GM23338 (cell line): ENCODE results near the gene OTUB2. TPM values are rescaled to one million over a fixed set of nuclear protein-coding genes. Genes with fewer than 3 reads are reported as not detected.

Experiments
- ATAC-seq: fragments of 200-7000 bp; cut with Tn5 transposase; 3 replicates; pipeline ENCODE4 v1.9.1; 2020
- DNase-seq: peaks from one replicate; pipeline ENCODE4 v3.0.0-alpha.2; 2015; ENCODE audit warnings: low spot score
- H2AFZ ChIP-seq: fragments of 200-600 bp; sonication (generic); 2 replicates; pipeline ENCODE4 v1.8.0; 2016; ENCODE audit warnings: antibody characterized with exemption, mild to moderate bottlenecking, moderate library complexity
- H3F3A ChIP-seq: fragments of 200-600 bp; sonication (generic); replicated peaks from 2 replicates; pipeline ENCODE4 v1.8.0; 2017; ENCODE audit warnings: antibody characterized with exemption, mixed run types, low read depth
- H3K27ac ChIP-seq: fragments of 200-600 bp; sonication (generic); 2 replicates; pipeline ENCODE4 v1.6.1; 2016; ENCODE audit warnings: low read depth
- H3K27me3 ChIP-seq: fragments of 200-600 bp; sonication (generic); 2 replicates; pipeline ENCODE4 v1.8.0; 2016; ENCODE audit warnings: mild to moderate bottlenecking, mixed run types, moderate library complexity; ENCODE audit not compliant: insufficient read depth
- H3K36me3 ChIP-seq: fragments of 200-600 bp; sonication (generic); 2 replicates; pipeline ENCODE4 v1.8.0; 2016; ENCODE audit warnings: mild to moderate bottlenecking; ENCODE audit not compliant: insufficient read depth
- H3K4me1 ChIP-seq: fragments of 200-600 bp; sonication (generic); 2 replicates; pipeline ENCODE4 v1.8.0; 2016; ENCODE audit warnings: mild to moderate bottlenecking, moderate library complexity; ENCODE audit not compliant: insufficient read depth
- H3K4me2 ChIP-seq: fragments of 200-600 bp; sonication (generic); 2 replicates; pipeline ENCODE4 v1.7.1; 2017; ENCODE audit warnings: mixed run types
- H3K4me3 ChIP-seq: fragments of 200-600 bp; sonication (generic); 2 replicates; pipeline ENCODE4 v1.6.1; 2016; ENCODE audit warnings: mixed run types
- H3K79me2 ChIP-seq: fragments of 200-600 bp; sonication (generic); replicated peaks from 2 replicates; pipeline ENCODE4 v1.8.0; 2017; ENCODE audit warnings: mild to moderate bottlenecking; ENCODE audit not compliant: insufficient read depth
- H3K9me2 ChIP-seq: fragments of 200-600 bp; sonication (generic); 2 replicates; pipeline ENCODE4 v1.8.0; 2017; ENCODE audit not compliant: insufficient read depth
- H4K20me1 ChIP-seq: fragments of 200-600 bp; sonication (generic); replicated peaks from 2 replicates; pipeline ENCODE4 v1.8.0; 2017; ENCODE audit warnings: mild to moderate bottlenecking; ENCODE audit not compliant: insufficient read depth
- H3K27ac Mint-ChIP-seq: 2 replicates; pipeline ENCODE4 v1.8.0; 2020; ENCODE audit warnings: inconsistent platforms, mild to moderate bottlenecking, moderate library complexity, mixed read lengths
- H3K27me3 Mint-ChIP-seq: 3 replicates; pipeline ENCODE4 v1.8.0; 2022; ENCODE audit warnings: low read depth, mild to moderate bottlenecking, moderate library complexity, mixed read lengths, inconsistent platforms; ENCODE audit not compliant: insufficient read depth, poor library complexity
- H3K36me3 Mint-ChIP-seq: 3 replicates; pipeline ENCODE4 v1.8.0; 2021; ENCODE audit warnings: low read depth, mild to moderate bottlenecking, inconsistent platforms, moderate library complexity, mixed read lengths
- H3K4me1 Mint-ChIP-seq: 3 replicates; pipeline ENCODE4 v1.8.0; 2020; ENCODE audit warnings: mild to moderate bottlenecking, inconsistent platforms, mixed read lengths
- H3K4me3 Mint-ChIP-seq: 3 replicates; pipeline ENCODE4 v1.8.0; 2021; ENCODE audit warnings: moderate library complexity, mild to moderate bottlenecking, inconsistent platforms, mixed read lengths
- H3K9me3 Mint-ChIP-seq: 3 replicates; pipeline ENCODE4 v1.8.0; 2020; ENCODE audit warnings: moderate library complexity, mild to moderate bottlenecking, inconsistent platforms, mixed read lengths
- CREB1 ChIP-seq: fragments of 250-450 bp; sonication (Bioruptor Pico); IDR thresholded peaks from 2 replicates; pipeline ENCODE4 v1.5.0; 2020; ENCODE audit warnings: low read depth, mild to moderate bottlenecking, moderate library complexity
- EZH2 ChIP-seq: fragments of 200-600 bp; sonication (generic); IDR thresholded peaks from one replicate; pipeline ENCODE4 v1.8.0; 2017; ENCODE audit warnings: antibody characterized with exemption, mild to moderate bottlenecking, low read depth; ENCODE audit not compliant: unreplicated experiment
- EZH2phosphoT487 ChIP-seq: fragments of 200-600 bp; sonication (generic); IDR thresholded peaks from one replicate; pipeline ENCODE4 v1.8.1; 2018; ENCODE audit warnings: antibody characterized with exemption; ENCODE audit not compliant: unreplicated experiment
- JUNB ChIP-seq: IDR thresholded peaks from one replicate; pipeline ENCODE4 v1.6.1; 2016; ENCODE audit warnings: antibody characterized with exemption; ENCODE audit not compliant: unreplicated experiment
- NANOG ChIP-seq: IDR thresholded peaks from 2 replicates; pipeline ENCODE4 v1.6.1; 2016; ENCODE audit warnings: antibody characterized with exemption, borderline replicate concordance
- POLR2AphosphoS5 ChIP-seq: IDR thresholded peaks from 2 replicates; pipeline ENCODE4 v1.6.1; 2016; ENCODE audit warnings: antibody characterized with exemption, low read depth
- STAT1 ChIP-seq: IDR thresholded peaks from one replicate; pipeline ENCODE4 v1.6.1; 2016; ENCODE audit warnings: antibody characterized with exemption; ENCODE audit not compliant: unreplicated experiment
- ZNF114 ChIP-seq: fragments of 250-450 bp; sonication (Bioruptor Pico); IDR thresholded peaks from 2 replicates; pipeline ENCODE4 v1.5.0; 2020; ENCODE audit warnings: mild to moderate bottlenecking, moderate library complexity
- ZNF331 ChIP-seq: fragments of 250-450 bp; sonication (Bioruptor Pico); IDR thresholded peaks from 2 replicates; pipeline ENCODE4 v1.5.0; 2020; ENCODE audit warnings: low read depth, mild to moderate bottlenecking, moderate library complexity
- polyA plus RNA-seq: library from polyadenylated mRNA; unstranded; fragments of >200 nt; fragmentation: Nextera tagmentation; extraction: Ambion mirVana; gene quantifications from 2 replicates; pipeline ENCODE4 v1.2.1, GENCODE V29; 2016
- total RNA-seq: library from RNA; depleted of rRNA; stranded (reverse); fragments of >200 nt; shearing (Covaris generic); gene quantifications from 2 replicates; pipeline ENCODE4 v1.2.3, GENCODE V29; 2014
- TF ChIP-seq, protein P1 (sequence below), 2 experiments: fragments of 200-600 bp in 1 of 2; sonication (generic) in 1 of 2; conservative IDR thresholded peaks; 2 replicates each; pipeline versions ENCODE4 v1.5.1 to v1.6.1; 2016 to 2017; ENCODE audit warnings: antibody characterized with exemption in 2 of 2, low read depth in 2 of 2, mild to moderate bottlenecking in 2 of 2, moderate library complexity in 1 of 2
- TF ChIP-seq, protein P2 (sequence below): IDR thresholded peaks from one replicate; pipeline ENCODE4 v1.6.1; 2018; ENCODE audit warnings: antibody characterized with exemption; ENCODE audit not compliant: unreplicated experiment
- TF ChIP-seq, protein P3 (sequence below): IDR thresholded peaks from 2 replicates; pipeline ENCODE4 v1.6.1; 2016; ENCODE audit warnings: antibody characterized with exemption
- TF ChIP-seq, protein P4 (sequence below): fragments of 250-450 bp; sonication (Bioruptor Pico); IDR thresholded peaks from 2 replicates; pipeline ENCODE4 v1.5.0; 2020; ENCODE audit warnings: mild to moderate bottlenecking, moderate library complexity

Gene OTUB2
- total and polyA plus RNA-seq, 2 experiments from 2014 or later: 2.1 to 4.1 TPM

DNA sequence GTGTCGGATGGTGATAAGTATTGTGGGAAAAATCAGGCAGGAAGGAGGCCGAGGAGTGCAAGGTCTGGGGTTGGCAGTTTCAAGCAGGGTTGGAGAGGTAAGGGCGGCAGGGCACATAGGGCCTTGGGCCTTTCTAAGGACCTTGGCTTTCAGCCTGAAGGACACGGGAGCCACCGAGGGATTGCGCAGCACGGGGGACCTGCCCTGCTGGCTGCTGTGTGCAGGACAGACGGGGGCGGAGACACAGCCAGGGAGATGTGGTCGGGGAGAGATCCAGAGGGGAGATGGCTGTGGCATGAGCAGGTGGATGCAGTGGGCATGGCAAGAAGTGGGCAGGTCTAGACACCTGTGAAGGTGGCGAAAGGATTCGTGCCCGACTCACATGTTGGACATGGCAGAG lies 14.7 kb downstream of the OTUB2 start:
- Mint-ChIP-seq H3K9me3 (no peaks in the 10 kb centered on the region; the same call in 2 of the 3 replicates), H3K36me3 (peaks cover 13% of the 10 kb centered on the region; the same call in 2 of the 3 replicates), H3K27ac (no peak overlapping the region), H3K4me1 (peaks cover 8% of the 10 kb centered on the region; the same call in 2 of the 3 replicates), H3K27me3 (peaks cover 20% of the 10 kb centered on the region), H3K4me3 (no peak overlapping the region)
- Histone ChIP-seq H4K20me1 (no peaks in the 10 kb centered on the region), H3F3A (no peaks in the 10 kb centered on the region), H3K9me2 (no peaks in the 10 kb centered on the region), H3K27ac (no peak overlapping the region), H2AFZ (no peak overlapping the region), H3K79me2 (no peaks in the 10 kb centered on the region), H3K27me3 (no peaks in the 10 kb centered on the region), H3K4me3 (no peak overlapping the region), H3K4me1 (no peaks in the 10 kb centered on the region), H3K4me2 (no peak overlapping the region), H3K36me3 (no peaks in the 10 kb centered on the region)
- no peak for DNase-seq
- TF ChIP-seq ZNF331 (CRISPR knock-in tag) (no peak), STAT1 (no peak), NANOG (no peak), EZH2phosphoT487 (no peak), EZH2 (no peak), JUNB (no peak), ZNF114 (no peak), CREB1 (no peak), POLR2AphosphoS5 (no peak)
- TF ChIP-seq, protein P1, sequence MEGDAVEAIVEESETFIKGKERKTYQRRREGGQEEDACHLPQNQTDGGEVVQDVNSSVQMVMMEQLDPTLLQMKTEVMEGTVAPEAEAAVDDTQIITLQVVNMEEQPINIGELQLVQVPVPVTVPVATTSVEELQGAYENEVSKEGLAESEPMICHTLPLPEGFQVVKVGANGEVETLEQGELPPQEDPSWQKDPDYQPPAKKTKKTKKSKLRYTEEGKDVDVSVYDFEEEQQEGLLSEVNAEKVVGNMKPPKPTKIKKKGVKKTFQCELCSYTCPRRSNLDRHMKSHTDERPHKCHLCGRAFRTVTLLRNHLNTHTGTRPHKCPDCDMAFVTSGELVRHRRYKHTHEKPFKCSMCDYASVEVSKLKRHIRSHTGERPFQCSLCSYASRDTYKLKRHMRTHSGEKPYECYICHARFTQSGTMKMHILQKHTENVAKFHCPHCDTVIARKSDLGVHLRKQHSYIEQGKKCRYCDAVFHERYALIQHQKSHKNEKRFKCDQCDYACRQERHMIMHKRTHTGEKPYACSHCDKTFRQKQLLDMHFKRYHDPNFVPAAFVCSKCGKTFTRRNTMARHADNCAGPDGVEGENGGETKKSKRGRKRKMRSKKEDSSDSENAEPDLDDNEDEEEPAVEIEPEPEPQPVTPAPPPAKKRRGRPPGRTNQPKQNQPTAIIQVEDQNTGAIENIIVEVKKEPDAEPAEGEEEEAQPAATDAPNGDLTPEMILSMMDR (conservative IDR thresholded peaks at IDR 0.05; ENCODE audit: low read depth in 2 of 2): no peak
- TF ChIP-seq, protein P2, sequence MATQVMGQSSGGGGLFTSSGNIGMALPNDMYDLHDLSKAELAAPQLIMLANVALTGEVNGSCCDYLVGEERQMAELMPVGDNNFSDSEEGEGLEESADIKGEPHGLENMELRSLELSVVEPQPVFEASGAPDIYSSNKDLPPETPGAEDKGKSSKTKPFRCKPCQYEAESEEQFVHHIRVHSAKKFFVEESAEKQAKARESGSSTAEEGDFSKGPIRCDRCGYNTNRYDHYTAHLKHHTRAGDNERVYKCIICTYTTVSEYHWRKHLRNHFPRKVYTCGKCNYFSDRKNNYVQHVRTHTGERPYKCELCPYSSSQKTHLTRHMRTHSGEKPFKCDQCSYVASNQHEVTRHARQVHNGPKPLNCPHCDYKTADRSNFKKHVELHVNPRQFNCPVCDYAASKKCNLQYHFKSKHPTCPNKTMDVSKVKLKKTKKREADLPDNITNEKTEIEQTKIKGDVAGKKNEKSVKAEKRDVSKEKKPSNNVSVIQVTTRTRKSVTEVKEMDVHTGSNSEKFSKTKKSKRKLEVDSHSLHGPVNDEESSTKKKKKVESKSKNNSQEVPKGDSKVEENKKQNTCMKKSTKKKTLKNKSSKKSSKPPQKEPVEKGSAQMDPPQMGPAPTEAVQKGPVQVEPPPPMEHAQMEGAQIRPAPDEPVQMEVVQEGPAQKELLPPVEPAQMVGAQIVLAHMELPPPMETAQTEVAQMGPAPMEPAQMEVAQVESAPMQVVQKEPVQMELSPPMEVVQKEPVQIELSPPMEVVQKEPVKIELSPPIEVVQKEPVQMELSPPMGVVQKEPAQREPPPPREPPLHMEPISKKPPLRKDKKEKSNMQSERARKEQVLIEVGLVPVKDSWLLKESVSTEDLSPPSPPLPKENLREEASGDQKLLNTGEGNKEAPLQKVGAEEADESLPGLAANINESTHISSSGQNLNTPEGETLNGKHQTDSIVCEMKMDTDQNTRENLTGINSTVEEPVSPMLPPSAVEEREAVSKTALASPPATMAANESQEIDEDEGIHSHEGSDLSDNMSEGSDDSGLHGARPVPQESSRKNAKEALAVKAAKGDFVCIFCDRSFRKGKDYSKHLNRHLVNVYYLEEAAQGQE: no peak
- TF ChIP-seq, protein P3, sequence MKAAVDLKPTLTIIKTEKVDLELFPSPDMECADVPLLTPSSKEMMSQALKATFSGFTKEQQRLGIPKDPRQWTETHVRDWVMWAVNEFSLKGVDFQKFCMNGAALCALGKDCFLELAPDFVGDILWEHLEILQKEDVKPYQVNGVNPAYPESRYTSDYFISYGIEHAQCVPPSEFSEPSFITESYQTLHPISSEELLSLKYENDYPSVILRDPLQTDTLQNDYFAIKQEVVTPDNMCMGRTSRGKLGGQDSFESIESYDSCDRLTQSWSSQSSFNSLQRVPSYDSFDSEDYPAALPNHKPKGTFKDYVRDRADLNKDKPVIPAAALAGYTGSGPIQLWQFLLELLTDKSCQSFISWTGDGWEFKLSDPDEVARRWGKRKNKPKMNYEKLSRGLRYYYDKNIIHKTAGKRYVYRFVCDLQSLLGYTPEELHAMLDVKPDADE: no peak
- TF ChIP-seq, protein P4, sequence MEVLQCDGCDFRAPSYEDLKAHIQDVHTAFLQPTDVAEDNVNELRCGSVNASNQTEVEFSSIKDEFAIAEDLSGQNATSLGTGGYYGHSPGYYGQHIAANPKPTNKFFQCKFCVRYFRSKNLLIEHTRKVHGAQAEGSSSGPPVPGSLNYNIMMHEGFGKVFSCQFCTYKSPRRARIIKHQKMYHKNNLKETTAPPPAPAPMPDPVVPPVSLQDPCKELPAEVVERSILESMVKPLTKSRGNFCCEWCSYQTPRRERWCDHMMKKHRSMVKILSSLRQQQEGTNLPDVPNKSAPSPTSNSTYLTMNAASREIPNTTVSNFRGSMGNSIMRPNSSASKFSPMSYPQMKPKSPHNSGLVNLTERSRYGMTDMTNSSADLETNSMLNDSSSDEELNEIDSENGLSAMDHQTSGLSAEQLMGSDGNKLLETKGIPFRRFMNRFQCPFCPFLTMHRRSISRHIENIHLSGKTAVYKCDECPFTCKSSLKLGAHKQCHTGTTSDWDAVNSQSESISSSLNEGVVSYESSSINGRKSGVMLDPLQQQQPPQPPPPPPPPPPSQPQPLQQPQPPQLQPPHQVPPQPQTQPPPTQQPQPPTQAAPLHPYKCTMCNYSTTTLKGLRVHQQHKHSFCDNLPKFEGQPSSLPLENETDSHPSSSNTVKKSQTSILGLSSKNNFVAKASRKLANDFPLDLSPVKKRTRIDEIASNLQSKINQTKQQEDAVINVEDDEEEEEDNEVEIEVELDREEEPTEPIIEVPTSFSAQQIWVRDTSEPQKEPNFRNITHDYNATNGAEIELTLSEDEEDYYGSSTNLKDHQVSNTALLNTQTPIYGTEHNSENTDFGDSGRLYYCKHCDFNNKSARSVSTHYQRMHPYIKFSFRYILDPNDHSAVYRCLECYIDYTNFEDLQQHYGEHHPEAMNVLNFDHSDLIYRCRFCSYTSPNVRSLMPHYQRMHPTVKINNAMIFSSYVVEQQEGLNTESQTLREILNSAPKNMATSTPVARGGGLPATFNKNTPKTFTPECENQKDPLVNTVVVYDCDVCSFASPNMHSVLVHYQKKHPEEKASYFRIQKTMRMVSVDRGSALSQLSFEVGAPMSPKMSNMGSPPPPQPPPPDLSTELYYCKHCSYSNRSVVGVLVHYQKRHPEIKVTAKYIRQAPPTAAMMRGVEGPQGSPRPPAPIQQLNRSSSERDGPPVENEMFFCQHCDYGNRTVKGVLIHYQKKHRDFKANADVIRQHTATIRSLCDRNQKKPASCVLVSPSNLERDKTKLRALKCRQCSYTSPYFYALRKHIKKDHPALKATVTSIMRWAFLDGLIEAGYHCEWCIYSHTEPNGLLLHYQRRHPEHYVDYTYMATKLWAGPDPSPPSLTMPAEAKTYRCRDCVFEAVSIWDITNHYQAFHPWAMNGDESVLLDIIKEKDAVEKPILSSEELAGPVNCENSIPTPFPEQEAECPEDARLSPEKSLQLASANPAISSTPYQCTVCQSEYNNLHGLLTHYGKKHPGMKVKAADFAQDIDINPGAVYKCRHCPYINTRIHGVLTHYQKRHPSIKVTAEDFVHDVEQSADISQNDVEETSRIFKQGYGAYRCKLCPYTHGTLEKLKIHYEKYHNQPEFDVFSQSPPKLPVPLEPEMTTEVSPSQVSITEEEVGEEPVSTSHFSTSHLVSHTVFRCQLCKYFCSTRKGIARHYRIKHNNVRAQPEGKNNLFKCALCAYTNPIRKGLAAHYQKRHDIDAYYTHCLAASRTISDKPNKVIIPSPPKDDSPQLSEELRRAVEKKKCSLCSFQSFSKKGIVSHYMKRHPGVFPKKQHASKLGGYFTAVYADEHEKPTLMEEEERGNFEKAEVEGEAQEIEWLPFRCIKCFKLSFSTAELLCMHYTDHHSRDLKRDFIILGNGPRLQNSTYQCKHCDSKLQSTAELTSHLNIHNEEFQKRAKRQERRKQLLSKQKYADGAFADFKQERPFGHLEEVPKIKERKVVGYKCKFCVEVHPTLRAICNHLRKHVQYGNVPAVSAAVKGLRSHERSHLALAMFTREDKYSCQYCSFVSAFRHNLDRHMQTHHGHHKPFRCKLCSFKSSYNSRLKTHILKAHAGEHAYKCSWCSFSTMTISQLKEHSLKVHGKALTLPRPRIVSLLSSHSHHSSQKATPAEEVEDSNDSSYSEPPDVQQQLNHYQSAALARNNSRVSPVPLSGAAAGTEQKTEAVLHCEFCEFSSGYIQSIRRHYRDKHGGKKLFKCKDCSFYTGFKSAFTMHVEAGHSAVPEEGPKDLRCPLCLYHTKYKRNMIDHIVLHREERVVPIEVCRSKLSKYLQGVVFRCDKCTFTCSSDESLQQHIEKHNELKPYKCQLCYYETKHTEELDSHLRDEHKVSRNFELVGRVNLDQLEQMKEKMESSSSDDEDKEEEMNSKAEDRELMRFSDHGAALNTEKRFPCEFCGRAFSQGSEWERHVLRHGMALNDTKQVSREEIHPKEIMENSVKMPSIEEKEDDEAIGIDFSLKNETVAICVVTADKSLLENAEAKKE (CRISPR knock-in tag): no peak
- ATAC-seq: no peak
